Measurements from ENCODE around the gene TMED10.

DNA sequence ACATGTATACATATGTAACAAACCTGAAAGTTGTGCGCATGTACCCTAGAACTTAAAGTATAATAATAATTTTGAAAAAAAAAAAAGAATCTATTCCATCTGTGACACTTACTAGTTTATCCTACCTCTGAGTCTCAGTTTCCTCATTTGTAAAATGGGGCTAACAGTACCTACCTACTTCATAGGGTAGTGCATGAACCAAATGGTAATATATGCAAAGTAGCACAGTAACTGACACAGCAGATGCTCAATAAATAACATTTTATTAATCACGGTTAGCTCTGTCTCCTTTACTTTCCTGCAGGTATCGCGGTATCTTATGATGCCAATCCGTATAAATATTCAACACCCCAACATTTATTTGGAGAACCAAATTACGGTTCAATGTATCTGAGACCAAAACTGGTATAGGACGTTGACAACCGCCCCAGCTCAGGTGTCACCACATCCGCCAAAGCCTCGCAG lies 703 bp downstream of the TMED10 start:
- TF ChIP-seq POLR2A (IDR thresholded peaks at IDR 0.05; ENCODE audit: low read length) (no peak), GATA1 (IDR thresholded peaks at IDR 0.05; ENCODE audit: low read depth, low read length) (no peak)

Data from erythroblast (primary cell).